ENCODE measurements around the gene CNP. TPM values are rescaled to one million over a fixed set of nuclear protein-coding genes. Genes with fewer than 3 reads are reported as not detected.

Gene CNP
- total and polyA plus RNA-seq, 10 of the 15 experiments (the other 5 are each of a cell fraction or from before 2014, with no cell fraction given): 1.8 to 60.7 (median 31.4) TPM

GRCh38 chr17:41996855-41997164, 30.2 kb downstream of the CNP start (continued):
- TF ChIP-seq E2F8 (IDR thresholded peaks at IDR 0.05; ENCODE audit: low read depth, partially characterized antibody) (no peak), STAT1 (conservative IDR thresholded peaks at IDR 0.05) (no peak), CHD1 (IDR thresholded peaks at IDR 0.05; ENCODE audit: low read depth, low read length) (no peak), RBBP5 (conservative IDR thresholded peaks at IDR 0.05) (no peak), MYC (IDR thresholded peaks at IDR 0.05; ENCODE audit: insufficient read depth, insufficient read length, insufficient replicate concordance, low read length, severe bottlenecking) (no peak), SMAD1 (IDR thresholded peaks at IDR 0.05; ENCODE audit: low read depth, partially characterized antibody) (no peak), ZBED1 (IDR thresholded peaks at IDR 0.05; ENCODE audit: borderline replicate concordance) (no peak), NFIC (IDR thresholded peaks at IDR 0.05; ENCODE audit: low read depth, low read length) (no peak), CBX3 (IDR thresholded peaks at IDR 0.05; ENCODE audit: borderline replicate concordance, low read depth) (no peak), CTCF (IDR thresholded peaks at IDR 0.05 in 2 of 3, conservative IDR thresholded peaks at IDR 0.05 in 1 of 3; ENCODE audit: control insufficient read depth in 2 of 3, extremely low read depth in 1 of 3, insufficient read depth in 1 of 3, low read depth in 3 of 3, low read length in 3 of 3) (no peak), DPF2 (IDR thresholded peaks at IDR 0.05) (no peak)
